GM12892 (cell line): Measurements from ENCODE around the gene GPR84.

Source experiments
- POLR2A ChIP-seq: IDR thresholded peaks from 2 replicates; pipeline ENCODE4 v1.6.1; 2011; ENCODE audit warnings: low read depth, low read length, control low read depth
- TAF1 ChIP-seq: IDR thresholded peaks from 2 replicates; pipeline ENCODE4 v1.6.1; 2011; ENCODE audit warnings: low read depth, mild to moderate bottlenecking, control low read depth, low read length, borderline replicate concordance

DNA sequence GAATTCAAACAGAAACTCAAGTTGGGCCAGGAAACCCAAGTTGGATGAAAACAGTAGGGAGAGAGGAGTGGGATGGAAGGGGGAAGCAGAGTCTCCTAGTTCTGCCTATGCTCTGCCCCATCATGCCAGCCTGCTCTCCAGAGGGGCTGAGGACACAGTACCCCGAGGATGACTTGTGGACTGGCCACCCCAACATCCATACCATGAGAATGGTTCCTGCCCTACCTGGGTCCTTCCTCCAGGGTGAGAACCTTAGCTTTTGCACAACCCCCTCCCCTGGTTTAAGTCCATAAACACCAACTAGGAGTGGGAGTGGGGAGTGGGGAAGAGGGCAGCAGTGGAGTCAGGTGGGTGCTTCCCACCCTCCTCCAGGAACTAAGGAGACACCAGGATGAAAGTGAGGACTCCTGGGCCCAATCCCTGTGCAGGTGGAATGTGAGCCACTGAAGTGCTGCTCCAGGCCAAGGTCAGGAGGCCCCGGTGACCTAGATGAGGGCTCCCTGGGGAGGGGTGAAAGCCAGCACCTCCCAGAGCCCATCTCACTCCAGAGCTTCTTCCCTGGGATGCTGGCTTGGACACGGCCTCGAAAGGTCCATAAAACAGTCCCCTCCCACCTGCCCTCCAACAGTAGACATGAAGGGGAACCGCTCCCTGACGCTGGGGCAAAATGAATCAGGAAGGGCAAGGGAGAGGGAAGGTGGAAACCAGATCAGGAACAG lies 13.7 kb upstream of the GPR84 start:
- TF ChIP-seq TAF1 (no peak), POLR2A (no peak)
